GM19463 (cell line): ENCODE measurements around the gene TRAPPC3.
A peak's percentile ranks its signal among the peaks of the same experiment; 100 is the strongest.
"Not testable (repeated sequence)": the region's sequence is repeated elsewhere in the genome, so short reads cannot be mapped to it uniquely, and the experiment has no call there.

ENCODE experiments used
- ATAC-seq: cut with Tn5 transposase; IDR thresholded peaks from one replicate; pipeline ENCODE4 v1.9.1; 2021; ENCODE audit warnings: mild to moderate bottlenecking, moderate library complexity; ENCODE audit not compliant: unreplicated experiment

TRAPPC3 gene

GRCh38 chr1:36149237-36149972 lies at the start of gene TRAPPC3:
Gene TRAPPC3, minus strand, starts transcription at chr1:36149486. Its CDS starts 108 bp downstream, at chr1:36149378.
- ATAC-seq, result peak; percentile 82

DNA sequence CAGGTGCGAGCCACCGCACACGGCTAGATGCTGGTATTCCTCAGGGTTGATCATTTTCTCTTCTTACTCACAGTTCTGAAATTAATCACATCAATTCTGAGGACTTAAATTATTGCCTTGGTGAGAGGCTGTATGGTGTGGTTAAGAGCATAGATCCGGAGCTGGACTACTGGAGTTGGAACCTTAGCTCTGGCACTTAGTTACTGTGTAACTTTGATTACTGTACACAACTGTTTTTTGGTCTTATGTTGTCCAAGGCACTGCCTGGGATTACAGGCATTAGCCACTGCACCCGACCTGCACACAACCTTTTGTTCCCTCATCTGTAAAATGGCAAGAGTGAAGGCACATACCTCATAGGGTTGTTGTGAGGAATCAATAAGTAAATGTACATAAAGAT lies 49.4 kb upstream of the TRAPPC3 start:
- ATAC-seq, result no peak

- not testable (repeated sequence) for ATAC-seq
These were observed 47.5 kb upstream of the TRAPPC3 start for GRCh38 chr1:36196805-36197204.

DNA sequence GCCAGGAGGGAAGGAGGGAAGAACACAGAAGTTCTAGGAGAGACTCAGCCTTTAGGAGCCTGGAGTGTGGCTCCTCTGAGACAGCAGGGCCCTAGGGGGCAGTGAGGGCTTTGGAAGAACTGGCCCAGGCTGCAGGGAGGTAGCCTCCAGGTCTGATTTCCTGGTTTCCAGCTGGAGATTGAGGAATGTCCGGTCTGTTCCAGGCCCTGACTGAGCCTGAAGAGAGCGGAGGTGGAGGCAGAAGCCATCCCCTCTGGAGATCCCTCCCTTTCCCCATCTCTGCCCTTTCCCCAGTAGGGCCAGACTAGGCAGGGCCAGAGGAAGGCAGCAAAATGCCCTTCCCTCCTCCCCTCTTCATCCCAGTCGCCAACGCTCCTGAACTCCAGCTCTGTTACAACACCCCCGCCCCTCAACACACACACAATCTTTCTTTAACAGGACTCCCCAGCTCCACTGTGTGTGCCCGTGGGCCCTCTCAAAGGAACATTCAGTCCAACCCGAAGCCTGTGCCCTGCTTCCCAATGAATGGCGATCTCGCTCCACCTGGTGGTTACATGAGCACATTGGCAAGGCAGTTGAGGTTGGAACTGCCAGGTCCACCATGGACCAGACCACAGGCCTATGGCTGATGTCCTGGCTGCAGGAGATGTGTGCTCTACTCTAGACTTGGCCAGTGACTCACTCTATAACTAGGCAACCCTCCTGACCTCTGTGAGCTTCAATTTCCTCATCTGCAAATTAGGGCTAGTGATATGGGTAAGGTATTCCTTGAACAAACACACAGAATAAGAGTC lies 38.7 kb upstream of the TRAPPC3 start:
- ATAC-seq, result peak; percentile 68

DNA sequence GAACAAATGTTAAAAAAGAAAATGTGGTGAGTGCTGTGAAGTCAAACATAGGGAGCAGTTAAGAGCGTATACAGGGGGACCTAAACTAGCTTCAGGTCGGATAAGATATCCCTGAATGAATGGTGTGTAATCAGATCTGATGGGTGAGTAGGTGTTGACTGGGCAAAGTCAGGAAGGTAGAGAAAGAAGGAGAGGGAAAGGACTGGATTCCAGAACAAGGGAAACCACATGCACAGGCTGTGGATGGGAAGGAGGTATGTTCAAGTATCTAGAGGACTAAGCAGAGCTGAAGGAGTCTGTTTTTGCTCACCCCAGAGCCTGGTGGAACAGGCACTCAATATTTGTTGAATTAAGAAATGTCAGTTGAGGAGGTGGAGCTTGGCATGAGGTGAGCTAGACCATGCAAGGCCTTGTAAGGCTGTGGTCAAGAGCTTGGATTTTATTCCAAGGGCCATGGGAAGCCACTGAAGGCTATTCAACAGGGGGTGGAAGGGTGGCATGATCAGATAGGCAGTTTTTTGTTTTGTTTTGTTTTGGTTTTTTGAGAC lies 34.1 kb upstream of the TRAPPC3 start:
- no peak for ATAC-seq

DNA sequence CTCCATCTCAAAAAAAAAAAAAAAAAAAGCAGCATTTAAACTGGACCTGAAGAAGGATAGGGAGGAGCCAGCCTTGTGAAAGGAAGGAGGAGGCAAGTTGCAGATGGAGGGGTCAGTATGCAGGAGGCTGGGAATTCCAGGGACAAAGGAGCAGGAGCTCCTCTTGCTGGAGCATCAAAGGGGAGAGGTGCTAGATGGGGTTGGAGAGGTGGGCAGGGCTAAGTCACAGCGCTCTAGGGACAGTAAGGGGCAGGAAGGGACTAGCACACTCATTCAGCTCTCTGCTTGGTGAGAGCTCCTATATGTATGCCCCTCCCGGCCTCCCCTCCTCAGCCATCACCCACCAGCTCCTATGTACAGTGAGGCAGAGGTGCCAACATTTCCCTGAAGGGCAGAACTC lies 33.4 kb upstream of the TRAPPC3 start:
- ATAC-seq, result no peak

- ATAC-seq, result no peak
These were observed 29.9 kb upstream of the TRAPPC3 start for GRCh38 chr1:36179220-36179600.

GRCh38 chr1:36178471-36179219 lies 29.4 kb upstream of the TRAPPC3 start:
- ATAC-seq, result no peak

GRCh38 chr1:36177589-36178431 lies 28.5 kb upstream of the TRAPPC3 start:
- no peak for ATAC-seq

DNA sequence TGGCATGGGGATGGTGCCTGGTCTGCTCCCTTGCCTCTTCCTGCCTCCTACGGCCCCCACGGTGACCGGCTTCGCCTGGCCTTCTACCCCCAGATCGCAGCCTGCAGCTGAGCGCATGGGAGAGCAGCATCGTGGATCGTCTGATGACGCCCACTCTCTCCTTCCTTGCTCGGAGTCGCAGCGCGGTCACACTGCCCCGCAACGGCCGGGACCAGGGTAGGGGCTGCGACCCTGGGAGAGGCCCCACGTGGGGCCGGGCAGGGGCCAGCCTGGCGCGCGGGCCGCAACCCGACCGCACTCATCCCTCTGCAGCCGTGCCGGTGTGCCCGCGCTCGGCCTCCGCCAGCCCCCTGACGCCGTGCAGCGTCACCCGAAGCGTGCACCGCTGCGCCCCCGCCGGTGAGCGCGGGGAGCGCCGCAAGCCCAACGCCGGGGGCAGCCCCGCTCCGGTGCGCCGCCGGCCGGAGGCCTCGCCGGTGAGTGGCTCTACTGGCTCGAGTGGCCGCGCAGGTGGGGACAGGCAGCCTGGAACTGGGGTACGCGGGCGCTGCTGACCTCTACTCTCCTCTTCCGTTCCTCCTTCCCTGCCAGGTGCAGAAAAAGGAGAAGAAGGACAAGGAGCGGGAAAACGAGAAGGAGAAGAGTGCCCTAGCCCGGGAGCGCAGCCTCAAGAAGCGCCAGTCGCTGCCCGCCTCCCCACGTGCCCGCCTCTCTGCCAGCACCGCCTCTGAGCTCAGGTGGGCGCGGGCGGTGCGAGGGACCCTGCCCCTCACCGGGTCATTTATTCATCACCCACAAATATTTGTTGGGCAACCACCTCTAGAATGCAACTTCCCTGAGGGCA lies 27.0 kb upstream of the TRAPPC3 start:
- ATAC-seq, result no peak

DNA sequence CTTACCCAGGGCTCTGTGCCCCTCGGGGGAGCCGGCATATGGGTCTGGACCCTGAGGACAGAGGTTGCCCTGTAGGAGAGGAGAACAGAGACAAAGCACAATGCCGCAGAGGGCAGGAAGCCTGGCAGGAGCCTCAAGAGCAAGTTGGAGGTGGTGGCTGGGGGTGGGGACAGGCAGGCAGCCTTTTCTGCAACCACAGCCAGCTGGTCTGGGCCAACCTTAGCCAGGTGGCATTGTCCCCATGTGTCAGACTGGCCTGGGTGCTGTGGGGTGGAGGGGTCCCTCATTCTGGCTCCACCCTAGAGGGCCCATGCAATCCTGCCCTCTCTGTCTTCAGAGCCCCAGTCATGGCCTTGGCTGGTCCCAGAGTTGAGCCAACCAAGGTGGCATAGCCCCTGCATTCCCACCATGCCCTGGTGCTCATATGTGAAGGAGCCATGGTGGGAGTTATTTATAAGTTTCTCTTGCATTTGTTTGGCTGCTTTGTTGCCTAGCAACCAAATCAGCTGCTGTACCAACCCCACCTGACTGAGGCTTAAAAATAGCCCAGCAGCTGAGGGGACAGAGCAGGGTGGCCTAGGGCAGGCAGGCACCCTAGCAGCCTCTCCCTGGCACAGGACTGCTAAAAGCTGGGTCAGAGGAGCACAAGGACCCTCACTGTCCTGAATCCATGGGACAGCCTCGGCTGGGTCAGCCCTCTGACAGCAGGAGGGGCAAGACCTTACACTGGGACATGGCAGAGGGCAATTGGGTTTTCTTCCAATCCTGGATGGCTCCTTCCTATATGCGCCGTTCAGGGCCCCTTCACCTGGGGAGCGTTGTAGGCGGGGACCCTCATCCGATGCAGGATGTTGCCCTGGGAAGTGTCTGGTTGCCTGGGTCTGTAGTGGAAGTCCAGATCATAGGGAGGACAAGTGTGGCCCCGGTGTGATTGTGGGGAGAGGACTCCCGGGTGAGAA lies 26.1 kb upstream of the TRAPPC3 start:
- ATAC-seq, result no peak

- ATAC-seq, result no peak
These were observed 25.4 kb upstream of the TRAPPC3 start for GRCh38 chr1:36174713-36175112.

DNA sequence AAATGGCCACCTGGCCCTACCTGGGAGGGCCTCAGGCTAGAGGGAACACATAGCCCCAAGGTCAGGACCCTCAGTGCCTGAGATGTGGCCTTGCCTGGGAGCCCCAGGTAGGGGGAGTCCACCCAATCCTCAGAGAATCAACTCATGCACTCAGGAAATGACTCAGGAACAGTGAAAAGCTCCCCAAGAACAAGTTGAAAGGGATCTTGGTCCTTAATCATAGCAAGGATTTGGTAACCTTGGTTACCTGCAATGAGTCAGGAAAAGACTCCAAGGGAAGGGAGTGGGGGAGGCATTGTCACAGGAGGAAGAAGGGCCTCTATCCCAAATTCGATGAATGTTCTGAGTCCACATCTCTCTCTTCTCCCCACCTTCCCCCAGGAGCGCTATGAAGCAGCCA lies 23.7 kb upstream of the TRAPPC3 start:
- ATAC-seq, result no peak

DNA sequence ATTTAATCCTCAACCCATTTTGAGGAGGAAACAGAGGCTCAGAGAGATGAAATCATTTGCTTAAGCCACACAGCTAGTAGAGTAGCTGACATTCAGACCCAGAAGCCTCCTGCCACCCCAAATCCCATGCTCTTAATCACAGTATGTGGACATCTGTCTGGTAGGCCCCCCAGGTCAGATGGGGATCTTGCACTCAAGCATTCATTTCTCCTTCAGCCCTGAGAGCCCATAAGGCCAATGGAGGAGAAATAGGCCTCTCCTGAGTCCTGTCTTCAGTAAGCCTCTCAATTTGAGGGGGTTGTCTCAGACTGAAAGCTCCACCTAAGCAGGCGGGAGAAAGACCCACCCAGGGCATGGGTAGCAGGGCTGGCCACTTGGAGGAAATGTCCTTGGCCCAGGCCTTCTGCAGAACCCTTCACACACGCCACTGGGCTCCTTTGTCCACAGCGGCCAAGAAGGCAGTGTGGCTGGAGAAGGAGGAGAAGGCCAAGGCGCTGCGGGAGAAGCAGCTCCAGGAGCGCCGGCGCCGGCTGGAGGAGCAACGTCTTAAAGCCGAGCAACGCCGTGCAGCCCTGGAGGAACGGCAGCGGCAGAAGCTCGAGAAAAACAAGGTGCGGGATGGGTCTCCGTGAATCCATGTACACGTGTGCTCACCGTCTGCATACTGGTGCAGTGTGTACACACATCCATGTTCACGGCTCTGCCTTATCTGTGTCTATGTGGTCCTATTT lies 22.9 kb upstream of the TRAPPC3 start:
- no peak for ATAC-seq

DNA sequence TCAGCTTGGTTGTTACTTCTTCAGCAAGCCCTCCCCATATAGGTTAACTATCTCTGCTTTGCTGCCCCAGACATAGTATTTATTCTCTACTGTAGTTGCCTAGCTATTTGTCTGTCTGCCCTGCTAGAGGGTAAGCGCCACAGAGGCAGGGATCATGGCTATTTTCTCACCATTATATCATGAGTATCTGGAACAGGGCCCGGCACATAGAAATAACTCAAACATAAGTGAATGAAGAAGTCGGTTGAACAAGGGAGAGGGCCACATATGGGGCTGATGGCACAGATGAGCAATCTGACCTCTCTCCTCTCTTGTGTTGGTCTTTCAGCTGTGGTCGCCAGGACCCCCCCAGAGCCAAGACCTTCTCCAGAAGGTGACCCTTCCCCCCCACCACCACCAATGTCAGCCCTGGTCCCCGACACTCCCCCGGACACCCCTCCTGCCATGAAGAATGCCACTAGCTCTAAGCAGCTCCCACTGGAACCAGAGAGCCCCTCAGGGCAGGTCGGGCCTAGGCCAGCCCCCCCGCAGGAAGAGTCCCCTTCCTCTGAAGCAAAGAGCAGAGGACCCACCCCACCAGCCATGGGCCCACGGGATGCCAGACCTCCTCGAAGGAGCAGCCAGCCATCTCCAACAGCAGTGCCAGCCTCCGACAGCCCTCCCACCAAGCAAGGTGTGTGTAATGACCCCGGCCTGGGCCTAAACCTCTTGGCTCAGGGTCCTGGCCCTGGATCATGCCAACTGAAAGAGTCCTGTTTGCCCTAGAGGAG lies 21.5 kb upstream of the TRAPPC3 start:
- no peak for ATAC-seq

DNA sequence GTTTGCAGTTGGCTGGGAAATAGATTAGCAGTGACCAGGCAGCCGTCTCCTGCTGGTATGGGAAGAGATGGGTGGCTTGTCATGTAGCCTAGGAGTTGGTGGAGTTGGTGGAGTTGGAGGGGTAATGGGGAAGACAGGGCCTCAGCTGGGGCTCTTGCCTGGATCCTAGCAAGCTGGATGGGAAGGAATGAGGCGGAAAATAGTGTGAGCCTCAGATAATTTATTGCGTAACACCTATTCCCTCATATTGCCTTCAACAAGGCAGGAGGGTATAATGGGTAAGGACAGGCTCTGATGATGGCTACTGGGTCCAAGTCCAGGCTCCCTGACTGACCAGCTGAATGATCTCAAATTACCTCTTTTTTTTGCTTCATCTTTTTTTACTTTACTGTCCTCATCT lies 19.2 kb upstream of the TRAPPC3 start:
- no peak for ATAC-seq
